ENCODE data around the gene RNF220. TPM values are rescaled to one million over a fixed set of nuclear protein-coding genes. Genes with fewer than 3 reads are reported as not detected.

The RNF220 gene
- total RNA-seq, 1 experiment from 2014 or later: 68.7 TPM

GRCh38 chr1:44534771-44535170 is 129.7 kb downstream of the RNF220 start:
- no peak for TF ChIP-seq CTCF (IDR thresholded peaks at IDR 0.05; ENCODE audit: unreplicated experiment)

GRCh38 chr1:44536357-44537209 is 131.5 kb downstream of the RNF220 start:
- peaks cover 24% of the 10 kb centered on the region for H3K4me1 Mint-ChIP-seq (ENCODE audit: low read depth, unreplicated experiment)
- no peaks in the 10 kb centered on the region for H3K36me3 Mint-ChIP-seq (ENCODE audit: insufficient read depth, unreplicated experiment)
- intact Hi-C loops (cut with micrococcal nuclease; ENCODE audit: unreplicated experiment): no loop called here
- BruUV-seq (replicated peaks): no TSS peak
- CTCF ChIA-PET: no interaction called here
- no peak overlapping the region for H3K4me3 Mint-ChIP-seq (ENCODE audit: low read depth, unreplicated experiment)
- no peak for TF ChIP-seq CTCF (IDR thresholded peaks at IDR 0.05; ENCODE audit: unreplicated experiment)
- no peaks in the 10 kb centered on the region for H3K27me3 Mint-ChIP-seq (ENCODE audit: unreplicated experiment)
- DNase-seq: no peak
- H3K9me3 Mint-ChIP-seq (ENCODE audit: low read depth, unreplicated experiment): peaks cover 7% of the 10 kb centered on the region
- no peak overlapping the region for H3K27ac Mint-ChIP-seq (ENCODE audit: unreplicated experiment)

More at GRCh38 chr1:44534771-44535170, 129.7 kb downstream of the RNF220 start:
- Mint-ChIP-seq H3K27me3 (ENCODE audit: unreplicated experiment) (no peaks in the 10 kb centered on the region), H3K9me3 (ENCODE audit: low read depth, unreplicated experiment) (peaks cover 7% of the 10 kb centered on the region), H3K27ac (ENCODE audit: unreplicated experiment) (no peak overlapping the region), H3K36me3 (ENCODE audit: insufficient read depth, unreplicated experiment) (no peaks in the 10 kb centered on the region), H3K4me3 (ENCODE audit: low read depth, unreplicated experiment) (no peak overlapping the region), H3K4me1 (ENCODE audit: low read depth, unreplicated experiment) (peaks cover 29% of the 10 kb centered on the region)
- CTCF ChIA-PET: interaction anchor here (0.6 kb wide), 1 partner anchor 332 kb away, joined by 5 read pairs; no protein-coding TSS in a partner anchor
- BruUV-seq (replicated peaks): no TSS peak
- DNase-seq: no peak
- intact Hi-C loops (cut with micrococcal nuclease; ENCODE audit: unreplicated experiment): no loop called here

- CTCF ChIA-PET: no interaction called here
- intact Hi-C loops (cut with micrococcal nuclease; ENCODE audit: unreplicated experiment): no loop called here
- Mint-ChIP-seq H3K4me1 (ENCODE audit: low read depth, unreplicated experiment) (peaks cover 14% of the 10 kb centered on the region), H3K27ac (ENCODE audit: unreplicated experiment) (no peak overlapping the region), H3K4me3 (ENCODE audit: low read depth, unreplicated experiment) (no peak overlapping the region), H3K27me3 (ENCODE audit: unreplicated experiment) (no peaks in the 10 kb centered on the region), H3K36me3 (ENCODE audit: insufficient read depth, unreplicated experiment) (no peaks in the 10 kb centered on the region), H3K9me3 (ENCODE audit: low read depth, unreplicated experiment) (peaks cover 7% of the 10 kb centered on the region)
- no peak for DNase-seq
- BruUV-seq (replicated peaks): no TSS peak
- TF ChIP-seq CTCF (IDR thresholded peaks at IDR 0.05; ENCODE audit: unreplicated experiment): no peak
Observed at GRCh38 chr1:44537538-44537937, 132.5 kb downstream of the RNF220 start.

- TF ChIP-seq CTCF (IDR thresholded peaks at IDR 0.05; ENCODE audit: unreplicated experiment): no peak
- H3K27me3 Mint-ChIP-seq (ENCODE audit: unreplicated experiment): no peaks in the 10 kb centered on the region
- H3K9me3 Mint-ChIP-seq (ENCODE audit: low read depth, unreplicated experiment): peaks cover 7% of the 10 kb centered on the region
- H3K4me1 Mint-ChIP-seq (ENCODE audit: low read depth, unreplicated experiment): peaks cover 12% of the 10 kb centered on the region
- intact Hi-C loops (cut with micrococcal nuclease; ENCODE audit: unreplicated experiment): no loop called here
- H3K27ac Mint-ChIP-seq (ENCODE audit: unreplicated experiment): no peak overlapping the region
- CTCF ChIA-PET: no interaction called here
- no TSS peak for BruUV-seq (replicated peaks)
- no peaks in the 10 kb centered on the region for H3K36me3 Mint-ChIP-seq (ENCODE audit: insufficient read depth, unreplicated experiment)
- no peak for DNase-seq
- H3K4me3 Mint-ChIP-seq (ENCODE audit: low read depth, unreplicated experiment): no peak overlapping the region
Observed at GRCh38 chr1:44537956-44538355, 132.9 kb downstream of the RNF220 start.
